Hematopoietic multipotent progenitor cell treated with erythropoietin and hydrocortisone succinate and interleukin-3 and kit ligand, for 15 days (in vitro differentiated cells): ENCODE measurements around the gene EVA1C.
"Not testable (repeated sequence)": the region's sequence is repeated elsewhere in the genome, so short reads cannot be mapped to it uniquely, and the experiment has no call there.

Experiments
- DNase-seq: peaks from one replicate; pipeline ENCODE4 v3.0.0-alpha.2; 2015; ENCODE audit warnings: low spot score

The EVA1C gene

GRCh38 chr21:32499249-32500055, 86.9 kb downstream of the EVA1C start:
- DNase-seq = no peak

GRCh38 chr21:32503641-32504040, 91.1 kb downstream of the EVA1C start:
- not testable (repeated sequence) for DNase-seq

- DNase-seq = not testable (repeated sequence)
These were observed 93.3 kb downstream of the EVA1C start for GRCh38 chr21:32505767-32506166.

GRCh38 chr21:32506411-32506965, 94.0 kb downstream of the EVA1C start:
- DNase-seq = not testable (repeated sequence)

GRCh38 chr21:32507342-32507919, 94.9 kb downstream of the EVA1C start:
- no peak for DNase-seq

- not testable (repeated sequence) for DNase-seq
These were observed 95.5 kb downstream of the EVA1C start for GRCh38 chr21:32508036-32508435.

GRCh38 chr21:32508558-32508957, 96.1 kb downstream of the EVA1C start:
- DNase-seq = no peak

- DNase-seq = not testable (repeated sequence)
These were observed 96.5 kb downstream of the EVA1C start for GRCh38 chr21:32508975-32509374.

GRCh38 chr21:32514275-32515055, 102.0 kb downstream of the EVA1C start:
- DNase-seq = no peak

- peak; percentile 71 for DNase-seq
These were observed 103.4 kb downstream of the EVA1C start for GRCh38 chr21:32515874-32516273.

- DNase-seq = peak; percentile 71
These were observed 104.5 kb downstream of the EVA1C start for GRCh38 chr21:32516756-32517649.

- no peak for DNase-seq
These were observed 107.7 kb downstream of the EVA1C start for GRCh38 chr21:32519945-32520874.

- no peak for DNase-seq
These were observed 108.6 kb downstream of the EVA1C start for GRCh38 chr21:32520875-32521735.

GRCh38 chr21:32521736-32522355, 109.3 kb downstream of the EVA1C start:
- DNase-seq = no peak

GRCh38 chr21:32523463-32523862, 111.0 kb downstream of the EVA1C start:
- DNase-seq = no peak

GRCh38 chr21:32523988-32524719, 111.6 kb downstream of the EVA1C start:
- DNase-seq = no peak

- DNase-seq = no peak
These were observed 112.8 kb downstream of the EVA1C start for GRCh38 chr21:32525282-32525681.

- DNase-seq = no peak
These were observed 117.2 kb downstream of the EVA1C start for GRCh38 chr21:32529679-32530078.
